ENCODE data around the gene SPDYA.
"Not testable (repeated sequence)": the region's sequence is repeated elsewhere in the genome, so short reads cannot be mapped to it uniquely, and the experiment has no call there.

The SPDYA gene

DNA sequence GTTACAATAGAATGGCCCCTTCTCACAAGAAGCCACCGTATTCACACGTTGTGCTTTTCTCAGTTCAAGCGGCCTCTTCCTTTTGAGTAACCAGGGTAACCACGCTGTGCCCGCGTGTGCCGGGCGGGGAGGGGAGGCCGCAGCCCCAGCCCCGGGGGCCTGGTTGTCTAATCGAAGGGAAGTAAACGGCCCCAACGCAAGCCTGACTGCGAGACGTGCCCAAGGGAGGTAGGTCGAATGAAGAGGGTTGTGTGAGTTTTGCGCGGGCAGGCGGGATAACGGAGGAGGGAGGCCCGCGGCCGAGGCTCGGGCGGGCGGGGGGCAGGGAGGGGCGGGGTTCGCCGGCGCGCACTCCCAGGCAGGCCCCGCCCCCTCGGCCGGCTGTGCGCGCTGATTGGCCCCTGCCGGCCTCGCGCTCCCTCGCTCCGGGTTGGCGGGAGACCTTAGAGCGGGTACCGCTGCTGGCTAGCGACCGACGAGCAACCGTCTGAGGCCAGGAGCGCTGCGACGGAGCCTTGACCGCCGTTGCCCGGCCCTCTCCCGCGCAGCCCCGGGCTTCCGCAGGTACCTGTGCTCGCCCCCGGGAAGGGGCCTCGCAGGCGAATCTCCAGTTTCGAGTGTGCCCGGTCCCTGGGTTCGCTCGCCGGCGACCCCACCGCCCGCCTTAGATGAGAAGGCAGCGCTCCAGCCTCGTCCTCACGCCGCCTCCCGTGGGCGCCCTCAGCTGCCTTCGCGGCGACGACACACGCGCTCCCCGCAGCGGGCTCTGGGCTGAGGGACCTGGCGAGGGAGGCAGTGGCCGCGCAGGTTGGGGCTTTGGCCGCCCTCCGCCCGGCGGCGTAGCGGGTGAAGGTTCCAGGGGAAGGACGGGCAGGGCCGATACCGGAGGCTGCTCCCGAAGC, at the start of gene SPDYA:
SPDYA (plus strand) TSS at position 451 of the 902 bp plus-strand sequence. CDS start 5,181 bp downstream, outside the sequence.
- peak; percentile 48 for DNase-seq (ENCODE audit: low read depth, low spot score)

DNA sequence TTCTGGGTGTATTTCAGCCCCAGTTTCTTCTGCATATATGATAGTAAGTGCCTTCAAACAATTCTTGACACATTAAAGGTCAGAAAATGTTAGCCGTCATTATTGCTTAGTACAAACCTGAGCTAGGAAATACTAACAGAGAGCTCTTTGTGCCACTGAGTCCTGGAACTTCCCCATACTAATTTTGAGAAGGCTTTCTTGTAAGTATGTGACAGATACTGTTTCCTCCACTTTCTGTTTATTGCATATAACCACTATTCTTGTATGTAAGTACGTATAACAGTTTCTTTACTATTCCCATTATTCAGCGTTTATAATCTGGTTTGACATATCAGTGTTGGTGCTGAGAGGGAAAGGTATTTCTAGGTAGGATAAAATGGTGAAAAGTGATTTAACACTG, 49.2 kb upstream of the SPDYA start:
- no peak for DNase-seq (ENCODE audit: low read depth, low spot score)

DNA sequence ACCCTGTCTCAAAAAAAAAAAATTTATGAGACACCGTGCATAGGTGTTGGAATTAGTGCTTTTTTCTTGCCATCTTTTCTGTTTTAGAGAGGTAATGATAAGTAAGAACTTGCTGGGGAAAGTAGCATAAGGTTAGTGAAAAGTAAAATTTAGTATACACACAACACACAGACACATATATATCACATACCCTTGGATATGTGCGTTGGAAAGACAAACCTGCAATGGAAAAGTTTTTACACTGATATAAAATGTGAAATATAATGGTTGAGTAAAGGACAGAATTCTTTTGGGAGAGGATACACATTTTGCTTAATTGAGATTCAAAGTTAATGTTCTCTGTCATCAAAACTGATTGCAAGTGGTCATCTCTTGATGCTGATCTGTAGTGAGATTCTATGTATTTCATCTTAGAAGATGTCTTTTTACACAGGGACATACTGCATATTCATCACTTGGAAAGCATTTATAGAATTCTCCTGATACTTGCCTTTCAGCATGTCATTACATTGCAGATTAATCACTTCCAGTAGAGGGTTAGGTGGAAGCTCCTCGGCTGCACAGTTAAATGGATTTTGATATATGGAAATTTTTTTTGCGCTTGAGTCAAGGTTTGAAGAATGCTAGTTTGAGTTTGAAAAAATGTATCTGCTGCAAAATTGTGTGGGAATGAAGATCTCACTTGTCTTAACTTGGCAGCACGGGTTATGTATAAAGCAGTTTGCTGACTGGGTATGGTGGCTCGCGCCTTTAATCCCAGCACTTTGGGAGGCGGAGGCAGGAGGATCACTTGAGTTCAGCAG, 45.5 kb upstream of the SPDYA start:
- DNase-seq (ENCODE audit: low read depth, low spot score): no peak

DNA sequence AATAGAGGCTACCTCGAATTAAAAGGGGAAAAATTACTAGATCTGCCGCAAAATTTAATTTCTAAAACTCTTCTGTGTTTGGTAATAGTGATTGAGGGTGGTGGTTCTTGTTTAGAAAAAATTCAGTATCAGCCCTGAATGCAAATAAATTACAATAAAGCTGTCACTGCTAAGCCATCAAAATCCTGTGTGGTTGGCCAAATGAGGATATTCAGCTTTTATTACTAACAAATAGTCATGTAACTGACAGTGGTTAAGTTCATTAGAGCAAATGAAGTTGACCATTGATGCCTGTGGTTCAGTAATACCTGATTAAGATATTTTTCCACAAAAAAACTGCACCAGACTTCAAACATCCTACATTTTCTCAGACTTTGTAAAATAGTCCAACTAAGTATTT, 44.6 kb upstream of the SPDYA start:
- DNase-seq (ENCODE audit: low read depth, low spot score): no peak

DNA sequence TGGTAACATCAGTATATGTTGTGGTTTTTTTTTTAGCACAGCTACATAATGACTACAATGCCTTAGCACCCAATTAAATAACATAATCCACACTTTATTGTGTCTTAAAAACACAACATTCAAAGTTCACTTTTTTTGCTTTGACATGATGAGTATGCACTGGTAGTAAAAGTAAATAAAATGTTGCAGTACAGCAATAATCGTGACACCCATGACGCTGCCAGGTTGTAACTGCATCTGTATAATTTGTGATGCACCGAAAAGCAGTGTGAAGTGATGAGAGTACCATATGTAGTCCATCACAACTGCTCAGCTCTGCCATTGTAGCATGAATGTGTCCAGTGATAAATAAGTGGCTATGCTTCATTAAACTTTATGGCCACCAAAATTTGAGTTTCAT, 43.3 kb upstream of the SPDYA start:
- no peak for DNase-seq (ENCODE audit: low read depth, low spot score)

DNA sequence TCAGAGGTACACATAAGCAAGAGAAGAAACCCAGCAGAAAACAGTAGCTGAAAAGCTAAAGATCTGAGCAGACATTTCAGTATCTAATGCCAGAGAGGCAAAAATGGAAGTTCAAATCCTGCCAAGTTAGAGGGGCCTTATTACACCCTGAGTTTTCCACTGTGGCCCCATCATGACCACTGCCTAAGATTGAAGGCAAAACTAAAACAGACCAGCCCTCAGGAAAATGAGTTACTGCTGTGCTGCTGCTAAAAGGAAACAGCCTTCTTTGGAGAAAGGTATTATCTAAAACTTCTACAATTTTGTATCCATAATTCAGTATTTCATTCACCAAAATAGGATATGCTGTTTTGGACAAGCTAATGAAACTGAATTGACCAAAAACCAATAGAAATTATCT, 42.2 kb upstream of the SPDYA start:
- DNase-seq (ENCODE audit: low read depth, low spot score): no peak

DNA sequence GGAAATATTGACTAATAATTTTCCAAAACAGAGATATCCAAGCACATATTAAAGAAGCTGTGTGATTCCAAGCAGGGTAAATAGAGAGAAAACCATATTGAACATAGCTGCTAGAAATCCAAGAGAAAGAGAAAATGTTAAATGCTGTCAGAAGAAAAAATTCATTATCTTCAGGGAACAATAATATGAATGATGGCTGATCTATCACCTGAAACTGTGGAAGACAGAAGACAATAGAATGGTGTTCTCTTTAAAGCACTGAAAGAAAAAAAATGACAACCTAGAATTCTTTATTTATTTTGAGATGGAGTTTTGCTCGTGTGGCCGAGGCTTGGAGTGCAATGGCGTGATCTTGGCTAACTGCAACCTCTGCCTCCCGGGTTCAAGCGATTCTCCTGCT, 41.7 kb upstream of the SPDYA start:
- DNase-seq (ENCODE audit: low read depth, low spot score): no peak

DNA sequence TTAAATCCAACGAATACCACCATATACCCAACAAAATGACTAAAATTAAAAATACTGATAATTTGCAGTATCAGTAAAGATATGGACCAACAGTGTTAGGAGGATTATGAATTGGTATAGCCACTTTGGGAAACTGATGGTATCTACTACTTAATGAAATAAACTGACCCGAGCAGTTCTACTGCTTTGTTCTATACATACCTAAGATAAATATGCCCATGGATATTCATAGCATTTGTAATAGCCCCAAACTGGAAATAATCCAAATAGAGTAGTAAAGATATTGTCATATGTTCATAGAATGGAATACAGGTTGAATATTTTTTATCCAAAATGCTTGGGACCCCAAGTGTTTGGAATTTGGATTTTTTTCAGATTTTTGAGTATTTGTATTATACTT, 38.3 kb upstream of the SPDYA start:
- no peak for DNase-seq (ENCODE audit: low read depth, low spot score)

DNA sequence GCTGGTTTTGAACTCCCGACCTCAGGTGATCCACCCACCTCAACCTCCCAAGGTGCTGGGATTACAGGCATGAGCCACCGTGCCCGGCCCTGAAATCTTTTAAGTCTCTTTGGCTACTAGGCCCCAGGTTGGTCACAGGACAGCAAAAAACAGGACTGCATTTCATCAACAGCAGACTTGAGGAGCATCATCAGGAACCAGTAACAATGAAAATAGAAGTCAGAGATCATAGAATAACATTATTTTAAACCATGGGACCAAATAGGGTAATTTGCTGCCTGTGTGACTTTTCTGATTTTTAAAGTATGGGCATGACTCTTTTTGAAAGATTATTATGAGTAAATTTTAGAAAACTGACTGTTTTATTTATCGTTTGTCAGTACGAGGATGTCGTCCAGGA, 34.2 kb upstream of the SPDYA start:
- DNase-seq (ENCODE audit: low read depth, low spot score): no peak

DNA sequence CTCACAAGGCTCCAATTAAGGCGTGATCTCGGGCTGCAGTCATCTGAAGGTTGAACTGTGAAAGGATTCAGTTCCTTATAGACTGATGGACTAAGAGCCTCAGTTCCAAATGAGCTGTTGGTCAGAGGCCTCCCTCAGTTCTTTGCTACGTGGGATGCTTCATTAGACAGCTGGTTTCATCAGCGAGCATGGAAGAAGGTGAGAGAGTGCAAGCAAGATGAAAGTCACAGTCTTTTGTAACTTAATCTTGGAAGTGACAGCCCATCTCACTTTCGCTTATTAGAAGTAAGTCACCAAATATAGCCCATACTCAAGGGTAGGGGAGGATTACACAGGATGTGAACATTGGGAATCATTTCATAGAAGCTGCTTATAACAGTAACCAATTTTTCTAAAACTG, 32.2 kb upstream of the SPDYA start:
- DNase-seq (ENCODE audit: low read depth, low spot score): no peak

DNA sequence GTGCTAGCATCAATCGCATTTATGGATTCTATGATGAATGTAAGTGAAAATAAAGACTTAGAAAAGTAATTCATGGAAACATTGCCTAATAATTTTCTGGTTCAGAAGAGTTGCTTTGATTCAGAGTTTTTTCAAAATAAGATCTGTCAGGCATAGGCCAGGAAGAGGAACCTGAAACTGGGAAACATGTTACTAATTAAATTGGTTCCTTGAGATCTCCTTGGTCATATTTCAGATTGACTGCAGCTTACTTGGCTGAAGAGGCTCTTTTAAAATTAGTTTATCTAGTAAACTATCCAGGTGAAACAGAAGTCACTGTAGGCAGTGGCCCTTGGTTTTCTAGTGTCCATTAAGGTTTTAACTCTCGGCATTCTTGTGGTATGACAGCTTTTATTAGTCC, 31.6 kb upstream of the SPDYA start:
- DNase-seq (ENCODE audit: low read depth, low spot score): no peak

DNA sequence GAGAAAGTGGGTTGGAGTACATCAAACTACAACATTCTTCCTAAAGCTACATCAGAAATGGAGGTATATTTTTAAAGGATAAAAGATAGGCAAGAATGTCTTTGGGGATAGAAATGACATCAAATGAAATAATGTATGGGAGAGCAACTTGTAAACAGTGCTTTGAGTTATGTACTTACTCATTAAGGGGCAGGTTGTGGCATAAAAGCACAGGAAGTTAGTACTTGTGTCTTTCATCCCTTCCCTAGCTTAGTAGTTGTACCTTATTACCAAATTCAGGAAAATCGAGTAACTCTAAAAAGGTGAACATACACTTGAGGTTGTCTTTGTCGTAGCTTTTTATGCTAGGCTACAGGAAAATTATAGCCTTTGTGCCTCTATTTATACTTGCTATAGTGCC, 30.1 kb upstream of the SPDYA start:
- no peak for DNase-seq (ENCODE audit: low read depth, low spot score)

DNA sequence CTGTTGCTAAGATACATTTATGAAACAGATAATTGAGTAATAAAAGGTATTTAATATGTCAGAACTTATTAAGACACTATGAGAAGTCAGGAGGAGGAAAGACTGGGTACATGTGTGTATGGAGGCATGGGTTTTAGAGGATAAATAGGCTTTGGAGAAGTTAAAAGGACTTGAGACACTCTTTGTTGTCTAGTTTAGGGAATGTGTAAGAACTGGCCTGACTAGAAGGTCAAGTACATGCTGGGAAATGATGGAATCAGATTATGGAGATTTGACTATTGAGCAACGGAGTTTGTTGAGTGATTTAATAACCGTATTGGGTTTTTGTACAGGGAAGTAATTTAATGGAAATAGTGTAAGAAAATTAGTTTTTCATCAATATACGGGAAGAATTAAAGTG, 28.2 kb upstream of the SPDYA start:
- DNase-seq (ENCODE audit: low read depth, low spot score): no peak

DNA sequence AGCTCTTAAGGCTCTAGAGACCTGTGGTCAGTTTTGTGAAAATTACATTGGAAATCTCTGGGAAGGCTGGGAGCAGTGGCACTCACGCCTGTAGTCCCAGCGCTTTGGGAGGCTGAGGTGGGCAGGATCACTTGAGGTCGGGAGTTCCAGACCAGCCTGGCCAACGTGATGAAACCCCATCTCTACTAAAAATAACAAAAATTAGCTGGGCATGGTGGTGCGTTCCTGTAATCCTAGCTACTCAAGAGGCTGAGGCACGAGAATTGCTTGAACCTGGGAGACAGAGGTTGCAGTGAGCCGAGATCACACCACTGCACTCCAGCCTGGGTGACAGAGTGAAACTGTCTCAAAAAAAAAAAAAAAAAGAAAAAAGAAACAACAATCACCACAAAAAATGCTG, 26.1 kb upstream of the SPDYA start:
- DNase-seq (ENCODE audit: low read depth, low spot score): not testable (repeated sequence)

DNA sequence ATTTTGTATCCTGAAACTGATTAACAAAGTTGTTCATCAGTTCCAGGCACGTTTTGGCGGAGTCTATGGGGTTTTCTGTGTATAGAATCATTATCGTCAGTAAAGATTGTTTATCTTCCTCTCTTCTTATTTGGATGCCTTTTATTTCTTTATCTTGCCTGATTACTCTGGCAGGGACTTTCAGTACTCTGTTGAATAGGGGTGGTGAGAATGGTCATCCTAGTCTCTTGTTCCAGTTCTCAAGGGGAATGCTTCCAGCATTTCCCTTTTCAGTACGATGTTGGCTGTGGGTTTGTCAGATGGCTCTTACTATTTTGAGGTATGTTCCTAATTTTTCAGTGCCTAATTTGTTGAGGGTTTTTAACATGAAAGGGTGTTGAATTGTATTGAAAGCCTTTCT, 14.0 kb upstream of the SPDYA start:
- DNase-seq (ENCODE audit: low read depth, low spot score): no peak

DNA sequence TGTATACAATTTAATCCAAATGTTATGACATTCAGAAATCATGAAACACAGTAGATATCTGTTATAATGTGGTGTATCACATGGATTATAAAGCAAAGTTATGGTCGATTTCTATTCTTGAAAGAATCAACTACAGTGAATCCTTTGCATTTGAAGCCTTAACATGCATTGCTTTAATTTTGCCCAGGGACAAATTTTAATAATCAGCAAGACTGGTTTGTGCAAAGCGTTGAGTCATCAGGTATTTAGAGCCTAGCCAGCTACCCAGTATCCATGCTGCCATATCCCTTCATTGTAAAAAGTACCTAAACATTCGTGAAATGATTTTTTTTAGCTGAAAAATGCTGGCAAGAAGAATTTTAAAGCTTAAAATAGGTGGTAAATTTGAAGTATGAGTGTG, 8.9 kb upstream of the SPDYA start:
- DNase-seq (ENCODE audit: low read depth, low spot score): no peak

DNA sequence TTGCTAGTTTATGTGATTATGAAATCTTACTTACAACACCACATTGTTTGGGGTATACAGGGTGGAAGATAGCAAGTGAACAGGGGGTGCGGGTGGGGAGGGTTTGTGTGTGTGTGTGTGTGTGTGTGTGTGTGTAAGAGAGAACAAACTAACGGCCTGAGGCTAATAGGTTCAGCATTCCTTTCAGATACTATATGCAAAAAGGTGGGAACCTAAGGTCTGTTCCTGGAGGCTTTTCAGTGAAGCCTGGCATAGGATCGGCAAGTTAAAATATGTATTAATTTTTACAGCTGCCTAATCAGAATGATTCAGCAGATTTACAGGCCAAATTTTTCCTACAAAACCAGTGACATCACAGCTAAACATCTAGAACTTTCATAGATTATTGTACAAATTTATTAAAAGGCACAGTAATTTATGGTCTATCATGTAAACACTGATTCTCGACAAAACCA, 7.6 kb upstream of the SPDYA start:
- no peak for DNase-seq (ENCODE audit: low read depth, low spot score)

DNA sequence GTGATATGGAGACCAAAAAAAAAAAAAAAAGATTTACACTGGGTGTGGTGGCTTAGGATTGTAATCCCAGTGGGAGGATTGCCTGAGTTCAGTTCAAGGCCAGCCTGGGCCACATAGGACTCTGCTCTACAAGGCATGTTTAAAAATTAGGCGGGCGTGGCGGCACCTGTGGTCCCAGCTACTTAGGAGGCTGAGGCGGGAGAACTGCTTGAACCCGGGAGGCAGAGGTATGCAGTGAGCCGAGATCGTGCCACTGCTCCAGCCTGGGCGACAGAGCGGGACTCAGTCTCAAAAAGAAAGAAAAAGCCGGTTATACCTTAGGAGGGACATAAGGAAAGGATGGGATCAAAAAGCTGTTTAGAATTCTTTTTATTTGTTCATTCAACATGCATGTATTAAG, 707 bp upstream of the SPDYA start:
- no peak for DNase-seq (ENCODE audit: low read depth, low spot score)

DNA sequence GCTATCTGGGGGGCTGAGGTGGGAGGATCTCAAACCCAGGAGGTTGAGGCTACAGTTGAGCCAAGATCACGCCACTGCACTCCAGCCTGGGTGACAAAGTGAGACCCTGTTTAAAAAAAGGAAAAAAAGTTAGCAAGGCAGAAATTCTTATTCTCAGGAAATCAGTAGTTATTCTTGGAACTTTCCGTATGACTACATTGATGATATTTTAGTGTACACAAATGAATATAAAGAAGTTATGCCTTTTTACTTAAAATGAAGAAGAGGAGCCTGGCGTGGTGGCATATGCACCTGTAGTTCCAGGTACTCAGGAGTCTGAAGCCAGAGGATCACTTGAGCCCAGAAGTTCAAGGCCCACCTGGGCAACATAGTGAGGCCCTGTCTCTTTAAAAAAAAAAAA, 7.4 kb downstream of the SPDYA start:
- DNase-seq (ENCODE audit: low read depth, low spot score): no peak

DNA sequence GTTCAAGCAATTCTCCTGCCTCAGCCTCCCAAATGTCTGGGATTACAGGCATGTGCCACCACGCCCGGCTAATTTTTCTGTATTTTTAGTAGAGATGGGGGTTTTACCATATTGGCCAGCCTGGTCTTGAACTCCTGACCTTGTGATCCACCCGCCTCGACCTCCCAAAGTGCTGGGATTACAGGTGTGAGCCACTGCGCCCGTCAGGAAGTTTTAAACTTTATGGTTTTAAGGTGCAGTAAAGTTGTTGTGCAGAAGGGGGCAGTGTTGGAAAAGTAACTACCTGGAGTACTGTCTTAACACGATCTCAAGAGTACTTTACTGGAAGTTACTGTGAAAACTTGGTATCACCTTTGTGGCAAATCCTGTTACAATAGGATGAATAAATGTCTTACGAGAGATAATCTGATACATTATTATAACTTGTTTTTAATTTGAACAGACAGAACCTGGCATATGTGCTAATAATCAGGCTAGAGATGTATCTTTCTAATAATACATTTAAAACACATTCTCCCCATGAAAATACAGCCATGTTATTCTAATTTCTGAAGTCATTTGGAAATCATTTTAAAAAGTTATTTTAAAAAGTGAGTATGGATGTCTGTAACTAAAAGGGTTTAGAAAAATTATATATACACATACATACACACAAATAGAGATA, 10.8 kb downstream of the SPDYA start:
- peak; percentile 26 for DNase-seq (ENCODE audit: low read depth, low spot score)

DNA sequence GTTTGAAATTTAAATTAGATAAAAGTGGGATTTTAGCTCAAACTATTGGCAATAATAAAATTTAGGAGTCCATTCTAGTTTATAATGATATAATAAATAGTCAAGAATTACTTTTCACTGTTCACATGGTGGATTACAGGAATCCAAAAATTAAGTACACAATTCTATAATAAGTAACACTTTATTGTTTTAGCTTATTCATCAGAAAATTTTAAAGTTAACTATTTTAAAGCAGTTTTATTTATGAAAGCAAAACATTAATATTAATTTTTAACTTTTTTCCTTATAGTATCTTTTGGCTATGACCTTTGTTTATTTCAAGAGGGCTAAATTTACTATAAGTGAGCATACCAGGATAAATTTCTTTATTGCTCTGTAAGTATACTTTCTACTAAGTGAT, 11.4 kb downstream of the SPDYA start:
- no peak for DNase-seq (ENCODE audit: low read depth, low spot score)

DNA sequence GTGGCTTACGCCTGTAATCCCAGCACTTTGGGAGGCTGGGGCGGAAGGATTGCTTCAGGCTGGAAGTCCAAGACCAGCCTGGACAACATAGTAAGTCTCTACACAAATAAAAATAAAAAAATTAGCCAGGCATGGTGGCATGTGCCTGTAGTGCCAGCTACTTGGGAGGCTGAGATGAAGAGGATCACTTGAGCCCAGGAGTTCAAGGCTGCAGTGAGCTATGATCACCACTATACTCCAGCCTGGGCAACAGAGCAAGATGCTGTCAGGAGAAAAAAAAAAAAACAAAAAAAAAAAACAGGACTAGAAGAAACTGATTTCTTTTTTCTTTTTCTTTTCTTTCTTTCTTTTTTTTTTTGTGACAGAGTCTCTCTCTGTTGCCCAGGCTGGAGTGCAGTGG, 13.6 kb downstream of the SPDYA start:
- no peak for DNase-seq (ENCODE audit: low read depth, low spot score)

Measured in activated naive CD8-positive, alpha-beta T cell treated with anti-CD3 and anti-CD28 coated beads, Interleukin-2, amount 50 U/mL, for 16 hours (primary cell).